Suppressor macrophage treated with lipopolysaccharide for 4 hours (primary cell): ENCODE data around the gene CUBN.
"Not testable (repeated sequence)": the region's sequence is repeated elsewhere in the genome, so short reads cannot be mapped to it uniquely, and the experiment has no call there.

Source experiments
- DNase-seq: peaks from one replicate; pipeline ENCODE4 v3.0.0-alpha.2; 2020

Gene CUBN

DNA sequence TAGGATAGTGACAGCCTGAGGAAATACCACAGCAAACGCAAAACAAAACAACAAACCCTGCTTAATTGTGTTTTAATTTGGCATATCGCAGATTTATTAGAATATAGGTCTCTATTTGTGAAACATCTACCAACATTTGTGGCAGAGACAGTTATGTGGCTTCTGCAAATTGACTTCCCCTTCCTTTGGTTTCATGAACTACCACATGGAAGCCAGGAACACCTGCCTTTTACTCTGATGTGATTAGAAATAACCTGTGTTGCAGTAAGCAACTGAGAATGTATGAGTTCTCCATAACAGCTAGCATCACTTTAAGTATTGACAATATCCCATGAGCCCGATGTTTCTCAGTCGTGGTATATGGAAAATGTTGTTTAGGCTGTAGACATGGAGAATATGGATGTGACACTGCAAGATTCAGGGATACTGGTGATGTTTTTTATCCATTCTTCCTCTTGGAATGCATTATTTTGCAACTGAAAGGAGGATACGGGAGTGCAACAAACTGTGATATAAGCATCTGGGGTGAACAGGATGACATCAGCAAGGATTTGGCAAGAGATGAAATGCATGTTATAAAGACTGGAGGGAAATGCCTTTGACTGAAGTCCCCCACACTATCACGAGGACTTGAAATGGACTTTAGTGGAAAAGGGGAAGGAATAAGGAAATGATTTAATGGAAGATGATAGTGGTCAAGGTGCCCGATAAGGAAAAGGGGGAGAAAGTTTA lies 95.9 kb downstream of the CUBN start:
- peak; percentile 68 for DNase-seq

DNA sequence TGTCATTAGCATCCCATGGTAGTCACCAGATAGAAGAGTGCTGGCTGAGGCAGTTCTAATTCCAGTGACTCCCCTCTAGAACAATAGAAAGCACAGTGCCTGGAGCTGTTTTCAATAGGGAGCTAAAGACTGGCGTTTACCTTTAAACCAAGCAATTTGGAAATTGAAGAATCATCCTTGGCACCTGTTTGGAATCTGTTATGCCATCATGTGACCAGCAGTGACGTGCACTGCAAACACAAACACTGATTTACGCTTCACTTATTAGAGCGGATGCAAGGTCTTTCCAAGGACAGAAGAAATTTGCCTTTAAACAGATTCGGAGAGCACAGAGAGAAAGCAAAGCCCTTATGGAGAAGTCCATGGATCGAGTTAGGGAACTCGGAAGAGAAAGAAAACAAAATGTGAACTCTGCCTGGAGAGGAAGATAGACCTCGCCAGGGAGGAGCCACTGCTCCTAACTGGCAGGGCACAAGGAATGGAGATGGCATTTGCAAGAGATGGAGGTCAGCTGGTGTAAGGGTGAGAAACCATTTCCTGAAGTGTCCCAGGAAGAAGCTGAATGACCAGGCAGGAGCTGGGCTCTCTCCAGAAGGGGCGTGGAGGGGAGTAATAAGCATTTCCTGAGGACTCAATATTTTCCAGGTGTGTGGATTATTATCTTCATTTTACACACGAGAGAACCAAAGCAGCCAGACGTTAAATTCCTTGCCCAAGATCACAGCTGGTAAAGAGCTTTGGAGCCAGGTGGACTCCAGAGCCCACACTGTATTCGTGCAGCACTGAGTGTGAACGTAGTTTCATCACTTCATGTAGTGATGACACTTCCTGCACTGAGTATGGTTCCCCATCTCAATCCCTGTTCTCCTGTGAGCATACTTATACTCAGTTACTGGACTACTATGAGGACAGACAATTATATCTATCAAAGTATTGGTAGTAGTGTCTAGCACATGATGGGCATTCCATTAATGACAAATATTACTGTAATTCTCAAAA lies 97.7 kb downstream of the CUBN start:
- DNase-seq = peak; percentile 50

DNA sequence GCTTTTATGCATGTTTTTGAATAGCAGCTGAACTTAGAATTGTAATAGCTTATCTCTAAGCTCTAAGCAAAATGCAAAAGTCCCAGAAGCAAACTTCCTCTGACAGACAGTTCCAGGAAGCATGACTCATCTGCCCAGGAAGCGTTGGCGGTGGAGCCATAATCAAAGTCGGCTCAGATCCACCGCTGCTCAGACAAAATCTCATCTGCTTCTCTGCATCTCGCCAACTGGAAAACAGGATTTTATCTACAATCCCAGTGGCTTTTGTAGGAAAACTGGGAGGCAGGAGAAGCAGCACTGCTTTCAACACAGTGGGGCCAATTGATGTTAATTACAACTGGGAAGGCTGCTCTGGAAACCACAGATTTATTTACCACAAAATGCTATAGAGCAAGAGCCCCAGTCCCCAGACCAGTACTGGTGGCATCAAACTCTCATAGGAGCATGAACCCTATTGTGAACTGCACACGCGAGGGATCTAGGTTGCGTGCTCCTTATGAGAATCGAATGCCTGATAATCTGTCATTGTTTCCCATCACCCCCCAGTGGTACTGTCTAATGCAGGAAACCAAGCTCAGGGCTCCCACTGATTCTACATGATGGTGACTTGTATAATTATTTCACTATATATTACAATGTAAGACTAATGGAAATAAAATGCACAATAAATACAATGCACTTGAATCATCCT lies 99.9 kb downstream of the CUBN start:
- peak; percentile 88 for DNase-seq

DNA sequence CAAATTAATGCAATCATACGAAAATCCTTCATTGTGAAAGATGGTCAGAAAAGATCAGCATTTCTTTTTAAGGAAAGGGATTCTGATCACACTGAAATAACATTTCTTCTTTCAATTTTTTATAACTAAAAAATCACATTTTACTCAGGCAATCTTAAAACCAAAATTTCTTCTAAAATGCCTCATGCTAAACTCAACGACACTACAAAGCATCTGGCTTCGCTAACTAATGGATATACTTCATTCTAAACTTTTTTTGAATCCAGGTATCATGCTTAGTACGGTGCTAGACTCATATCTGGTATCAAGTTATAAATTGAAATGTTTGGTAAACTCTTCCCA lies 100.4 kb downstream of the CUBN start:
- no peak for DNase-seq

DNA sequence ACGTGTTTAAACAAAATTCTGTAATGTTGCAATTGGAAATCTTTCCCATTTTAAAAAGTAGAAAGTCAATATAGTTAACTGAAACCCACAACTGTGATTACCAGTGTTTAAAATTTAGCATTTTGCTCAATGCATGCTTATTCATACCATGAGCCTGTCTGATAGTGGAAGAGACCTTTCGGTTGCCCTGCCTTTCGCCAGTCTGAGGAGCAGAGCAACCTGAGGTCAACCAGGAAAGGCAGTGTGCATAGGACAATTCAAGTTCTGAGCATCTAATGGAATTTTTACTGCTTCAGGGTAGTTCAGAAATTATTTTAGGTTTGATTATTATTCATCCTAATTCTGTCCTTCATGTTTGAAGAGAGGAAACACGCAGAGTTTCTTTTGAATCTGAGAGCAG lies 100.8 kb downstream of the CUBN start:
- DNase-seq = peak; percentile 47

DNA sequence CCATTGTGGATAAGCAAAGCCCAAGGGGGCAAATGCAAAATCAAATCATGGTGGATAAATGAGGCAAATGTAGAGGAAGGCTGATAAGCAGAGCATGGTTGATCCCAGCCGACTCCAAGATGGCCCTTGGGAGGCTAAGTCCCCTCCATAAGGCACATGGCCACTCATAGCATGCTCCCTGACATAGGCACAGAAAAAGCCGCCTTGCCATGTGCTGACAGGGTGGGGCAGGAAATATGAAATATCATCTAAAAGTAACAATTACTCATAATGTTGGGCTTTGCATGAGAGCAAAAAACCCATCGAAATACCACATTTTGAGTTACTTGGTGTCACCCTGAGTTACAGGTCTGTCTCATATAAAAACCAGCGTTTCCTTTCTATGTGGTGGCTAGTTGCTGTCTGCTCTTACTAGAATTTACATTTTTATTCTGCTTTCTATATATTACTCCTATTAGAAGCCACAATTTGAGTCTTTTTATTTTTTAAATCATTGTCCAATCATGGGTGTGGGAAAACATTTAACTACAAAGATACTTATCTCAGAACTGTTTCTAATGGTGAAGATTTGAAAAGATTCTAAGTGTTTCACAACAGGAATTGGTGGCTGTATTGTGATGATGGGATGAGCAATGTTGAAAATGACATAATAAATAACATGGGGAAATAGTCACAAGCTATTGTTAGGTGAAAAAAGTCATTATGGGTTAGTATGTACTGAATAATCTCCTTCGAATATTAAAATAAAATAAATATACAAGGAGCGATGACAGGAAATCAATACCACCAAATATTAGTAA lies 102.7 kb downstream of the CUBN start:
- peak; percentile 88 for DNase-seq

DNA sequence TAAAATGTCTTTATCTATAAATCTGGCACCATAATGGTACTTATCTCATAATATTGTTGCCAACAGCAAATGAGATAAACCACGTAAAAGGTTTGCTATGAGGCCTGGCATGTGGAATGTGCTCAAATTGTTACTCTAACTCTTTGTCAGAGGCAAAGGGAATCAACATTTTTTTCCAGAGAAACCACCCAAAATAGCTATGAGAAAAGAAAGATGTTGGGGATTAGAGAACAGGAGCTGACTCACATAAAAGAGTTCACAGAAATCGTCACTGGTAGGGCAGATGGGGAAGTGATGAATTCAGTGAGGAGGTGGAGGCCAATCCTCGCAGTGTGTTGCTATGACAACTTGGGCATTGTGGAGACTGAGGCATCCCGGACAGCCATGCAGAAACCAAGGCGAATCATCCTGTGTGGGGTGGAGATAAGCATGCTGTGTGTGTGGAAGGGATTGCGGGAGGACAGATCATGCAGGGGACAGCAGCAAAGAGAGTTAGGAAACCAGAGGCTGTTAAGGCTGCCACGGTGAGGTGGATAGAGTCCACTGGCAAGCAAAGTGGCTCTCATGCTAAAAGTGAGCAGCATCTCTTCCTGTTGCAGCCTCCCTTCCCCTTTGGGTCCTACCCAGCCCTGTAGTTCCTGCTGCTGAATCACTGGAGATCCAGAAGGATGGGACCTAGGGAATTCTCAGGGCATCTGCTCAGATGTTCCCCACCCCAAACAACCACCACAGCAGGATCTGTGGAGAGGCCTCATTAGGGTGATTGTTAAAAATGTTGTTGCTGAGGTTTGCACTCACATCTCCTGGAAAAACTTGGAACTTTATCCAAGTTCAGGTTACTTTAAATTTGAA lies 103.9 kb downstream of the CUBN start:
- DNase-seq = peak; percentile 96

DNA sequence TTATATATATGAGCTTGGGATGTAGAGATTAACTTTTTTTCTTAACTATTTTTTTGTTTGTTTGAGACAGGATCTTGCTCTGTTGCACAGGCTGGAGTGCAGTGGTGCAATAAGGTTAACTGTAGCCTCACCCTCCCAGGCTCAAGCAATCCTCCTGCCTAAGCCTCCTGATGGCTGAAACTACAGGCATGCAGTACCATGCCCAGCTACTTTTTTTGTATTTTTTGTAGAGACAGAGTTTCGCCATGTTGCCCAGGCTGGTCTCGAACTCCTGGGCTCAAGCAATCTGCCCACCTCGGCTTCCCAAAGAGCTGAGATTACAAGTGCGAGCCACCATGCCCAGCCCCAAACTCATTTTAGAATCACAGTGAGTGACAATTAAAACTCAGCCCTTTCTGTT lies 105.2 kb downstream of the CUBN start:
- no peak for DNase-seq

DNA sequence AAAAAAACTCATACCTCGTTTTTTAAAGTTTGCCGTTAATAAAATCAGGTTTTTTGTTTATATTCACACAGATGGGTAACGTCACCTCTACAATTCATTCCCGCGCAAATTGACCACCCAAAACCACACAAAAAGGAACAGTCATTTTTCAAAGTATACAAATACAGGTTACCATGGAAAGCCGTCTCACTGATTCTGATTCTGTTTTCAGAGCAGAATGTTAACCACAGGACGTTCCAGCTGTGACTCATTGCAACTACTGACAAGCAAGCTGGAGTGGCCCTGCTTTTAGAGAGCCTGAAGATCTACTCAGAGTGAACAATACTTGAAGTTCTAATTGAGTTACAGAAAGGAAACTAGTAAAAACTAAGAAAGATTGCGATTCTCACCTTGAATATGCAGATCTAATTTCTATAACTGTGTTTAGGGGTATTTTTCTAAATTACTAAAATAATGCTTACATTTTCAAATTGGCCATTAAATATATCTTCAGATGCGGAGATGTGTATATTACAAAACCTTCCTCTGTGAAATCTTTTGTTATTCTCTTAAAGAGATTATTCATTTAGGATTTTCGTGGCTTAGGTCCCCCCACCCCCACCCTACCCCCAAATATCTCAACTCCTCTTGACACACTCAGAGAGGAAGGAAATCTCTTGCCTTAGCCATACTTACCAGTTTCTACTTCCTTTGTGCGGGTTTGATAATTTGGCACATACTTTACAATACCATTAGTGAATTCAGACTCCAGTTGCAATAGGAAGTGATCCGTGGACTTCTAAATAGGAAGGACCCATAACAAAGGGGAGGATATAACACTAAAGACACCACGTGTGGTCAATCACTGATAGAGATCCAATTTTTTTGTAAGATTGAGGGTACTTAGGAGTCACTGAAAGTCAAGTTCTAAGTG lies 106.0 kb downstream of the CUBN start:
- DNase-seq = peak; percentile 92

DNA sequence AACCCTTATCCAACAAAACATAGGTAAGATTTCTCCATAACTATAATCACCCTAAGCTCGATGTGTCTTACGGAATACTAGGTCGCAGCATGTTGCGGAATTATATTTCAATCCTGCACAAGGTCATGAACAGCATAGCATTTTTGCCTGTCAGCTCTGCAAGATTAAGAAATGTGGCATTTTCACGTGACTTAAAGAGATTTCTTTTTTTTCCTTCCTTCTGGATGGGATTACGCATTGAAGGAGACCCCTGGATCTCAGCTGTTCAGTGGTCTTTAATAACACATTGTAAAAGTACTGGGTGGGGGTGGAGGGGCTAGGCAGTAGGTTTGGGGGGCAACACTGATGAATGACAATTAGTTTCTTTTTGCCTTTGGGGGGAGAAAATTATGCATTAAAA lies 106.7 kb downstream of the CUBN start:
- DNase-seq = peak; percentile 57

DNA sequence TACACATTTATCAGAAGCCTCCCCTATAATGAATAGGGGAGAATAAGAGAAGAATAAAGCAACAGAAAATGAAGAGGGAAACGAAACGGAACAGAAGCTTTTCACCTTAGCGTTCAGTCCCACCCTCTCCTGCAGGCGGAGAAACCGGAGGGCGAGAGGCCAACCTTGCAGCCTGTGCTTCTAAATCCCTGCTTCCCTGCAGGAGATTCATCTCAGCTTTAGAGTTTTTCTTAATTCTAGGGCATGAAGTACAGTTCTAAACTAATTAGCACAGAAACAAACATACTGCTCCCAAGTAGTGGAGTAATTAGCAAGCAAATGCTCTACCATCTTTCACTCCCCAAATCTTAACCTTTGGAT lies 107.2 kb downstream of the CUBN start:
- DNase-seq = no peak

DNA sequence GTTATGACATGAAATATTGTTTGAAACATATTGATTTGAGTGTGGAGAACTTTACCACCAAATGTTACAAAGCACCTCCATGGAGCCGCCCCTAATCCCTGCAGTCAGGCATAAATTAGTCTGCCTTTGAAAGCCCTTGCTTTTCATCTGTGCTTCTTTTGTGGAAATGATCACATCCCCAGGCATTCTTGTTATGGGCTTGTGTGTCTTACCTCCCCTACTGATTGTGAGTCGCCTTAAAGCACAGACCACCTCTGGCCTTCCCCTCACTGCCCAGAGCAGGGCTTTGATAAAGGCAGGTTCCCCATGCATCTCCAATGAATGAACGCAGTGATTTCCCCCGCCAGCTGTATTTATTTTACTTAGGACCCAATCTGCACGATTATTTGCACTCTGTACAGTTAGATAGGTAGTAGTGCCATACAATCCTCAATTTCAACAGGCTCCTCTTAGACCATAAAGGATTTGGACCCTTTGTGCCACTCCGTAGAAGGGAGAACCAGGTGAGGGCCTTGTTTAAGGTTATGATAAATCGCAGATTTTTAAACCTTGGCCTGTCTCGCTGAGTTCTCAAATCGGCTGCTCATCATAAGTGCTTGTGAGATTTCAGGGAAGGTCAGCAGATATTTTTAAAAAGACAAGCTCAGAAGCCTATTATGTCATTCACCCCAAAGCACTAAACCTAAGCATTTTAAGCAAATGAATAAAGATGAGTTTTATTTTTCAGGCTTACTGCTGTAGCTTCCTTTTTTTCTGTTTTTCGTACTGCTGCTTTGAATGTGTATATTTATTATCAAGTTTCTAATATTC lies 107.8 kb downstream of the CUBN start:
- no peak for DNase-seq

DNA sequence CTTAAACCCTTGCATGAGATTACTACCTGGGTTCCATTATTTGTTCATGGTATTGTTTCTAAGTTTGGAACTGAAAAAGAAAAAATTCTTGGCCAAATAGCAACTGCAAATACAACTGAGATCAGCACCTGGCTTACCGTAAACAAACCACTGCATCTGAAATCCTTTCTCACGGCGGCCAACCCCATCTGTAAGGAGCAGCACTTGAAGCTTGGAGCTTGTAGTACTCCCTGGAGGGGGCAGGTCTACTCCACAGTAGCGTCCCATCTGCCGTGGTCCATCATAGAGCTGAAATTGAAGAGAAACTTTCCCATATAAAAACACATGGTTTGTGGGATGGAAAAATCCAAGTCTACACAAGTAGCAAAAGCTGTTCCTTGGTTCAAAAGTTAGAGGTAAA lies 109.9 kb downstream of the CUBN start:
- no peak for DNase-seq

DNA sequence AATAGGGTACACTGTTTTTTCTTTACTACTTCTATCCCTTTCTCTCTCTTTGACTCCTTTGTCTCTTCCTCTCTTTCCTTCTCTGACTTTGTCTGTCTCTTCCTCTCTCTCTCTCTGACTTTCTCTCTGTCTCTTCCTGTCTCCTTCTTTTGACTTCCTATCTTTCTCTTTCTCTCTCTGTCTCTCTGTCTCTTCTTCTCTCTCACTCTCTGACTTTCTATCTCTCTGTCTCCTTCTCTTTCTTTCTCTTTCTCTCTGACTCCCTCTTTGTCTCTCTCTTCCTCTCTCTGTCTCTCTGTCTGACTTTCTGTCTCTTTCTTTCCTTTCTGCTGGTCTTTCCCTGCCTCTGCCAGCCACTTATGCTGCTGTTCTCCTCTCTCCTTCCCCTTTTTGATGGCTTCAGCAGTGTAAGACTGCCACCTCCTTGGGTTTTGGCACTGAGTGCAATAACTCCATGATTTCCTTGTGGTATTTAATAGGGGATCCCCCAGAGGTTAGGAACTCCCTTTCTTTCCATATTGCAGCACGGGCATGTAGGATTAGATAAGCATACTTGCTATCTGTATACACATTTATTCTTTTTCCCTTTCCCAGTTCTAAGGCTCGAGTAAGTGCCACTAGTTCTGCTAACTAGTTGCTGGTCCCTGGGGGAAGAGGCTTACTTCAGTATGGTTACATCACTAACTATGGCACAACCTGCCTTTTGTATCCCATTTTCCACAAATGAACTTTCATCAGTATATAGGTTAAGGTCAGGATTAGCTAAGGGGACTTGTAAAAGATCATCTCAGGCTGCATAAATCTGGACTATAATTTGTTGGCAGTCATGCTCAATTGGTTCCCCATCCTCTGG lies 116.3 kb downstream of the CUBN start:
- peak; percentile 60 for DNase-seq

DNA sequence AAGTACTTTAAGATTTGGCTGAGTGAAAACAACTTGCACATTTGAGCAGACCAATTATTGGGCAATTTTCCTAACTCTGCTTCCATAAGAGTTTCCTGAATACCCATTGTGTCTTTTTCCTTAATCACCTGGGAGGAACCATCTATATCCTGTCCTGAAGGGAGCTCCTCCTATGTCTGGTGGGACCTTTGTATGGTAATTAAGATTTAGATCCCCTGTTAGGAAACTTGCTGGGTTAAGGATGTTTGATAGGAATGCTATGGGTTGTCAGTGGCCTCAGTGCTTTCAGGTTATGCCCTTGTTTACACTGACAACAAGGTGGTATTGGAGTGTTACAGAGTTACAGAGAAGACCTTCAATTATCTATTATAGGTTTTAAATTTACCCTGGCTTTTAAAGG lies 116.9 kb downstream of the CUBN start:
- not testable (repeated sequence) for DNase-seq

DNA sequence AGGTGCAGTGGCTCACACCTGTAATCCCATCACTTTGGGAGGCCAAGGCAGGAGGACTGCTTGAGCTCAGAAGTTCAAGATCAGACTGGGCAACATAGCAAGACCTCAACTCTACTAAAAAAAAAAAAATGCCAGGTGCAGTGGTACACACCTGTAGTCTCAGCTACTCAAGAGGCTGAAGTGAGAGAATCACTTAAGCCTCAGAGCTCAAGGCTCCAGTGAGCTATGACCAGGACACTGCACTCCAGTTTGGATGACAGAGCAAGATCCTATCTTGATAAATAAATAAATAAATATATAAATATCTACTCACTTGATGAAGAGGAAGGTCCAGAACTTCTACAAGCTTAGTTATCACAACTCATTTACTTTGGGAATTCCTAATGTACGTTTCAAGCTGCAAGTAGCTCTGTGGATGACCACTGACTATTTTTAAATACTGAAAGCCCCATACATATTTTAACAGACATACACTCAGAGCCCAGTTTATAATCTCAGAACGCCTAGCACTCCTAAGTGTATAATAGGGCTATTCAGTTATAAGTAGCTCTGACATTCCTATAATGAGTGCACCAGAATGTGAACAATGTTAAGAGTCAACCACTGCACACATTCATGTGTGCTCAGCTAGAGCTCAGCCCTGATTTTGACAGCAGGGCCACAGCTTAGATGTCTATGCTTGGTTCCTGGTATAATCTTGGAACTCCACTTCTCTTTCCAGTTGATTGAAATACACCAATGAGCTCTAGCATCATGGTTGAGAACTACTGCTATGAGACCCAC lies 119.1 kb downstream of the CUBN start:
- DNase-seq = no peak

DNA sequence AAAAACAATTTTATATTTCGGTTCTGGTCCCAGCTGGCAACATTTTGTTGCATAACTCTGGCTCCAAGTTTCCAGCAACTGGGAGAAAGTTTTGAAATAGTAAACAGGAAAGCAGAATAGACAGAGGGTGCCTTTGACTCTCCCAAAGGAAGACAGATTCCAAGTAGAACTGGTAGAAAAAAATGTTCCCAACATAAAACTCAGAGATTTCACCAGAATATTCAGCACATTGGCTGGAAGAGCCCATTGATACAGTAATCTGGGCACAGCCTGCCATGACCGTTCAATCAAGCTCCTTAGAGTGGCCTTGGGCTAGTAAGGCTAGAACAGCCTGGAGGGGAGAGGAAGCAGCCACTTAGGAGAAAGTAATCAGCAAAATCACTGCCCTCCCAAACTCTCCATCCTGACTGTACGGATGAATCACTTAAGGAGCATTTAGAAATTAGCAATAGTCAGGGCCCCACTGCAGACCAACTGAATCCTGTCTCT lies 120.4 kb downstream of the CUBN start:
- no peak for DNase-seq

DNA sequence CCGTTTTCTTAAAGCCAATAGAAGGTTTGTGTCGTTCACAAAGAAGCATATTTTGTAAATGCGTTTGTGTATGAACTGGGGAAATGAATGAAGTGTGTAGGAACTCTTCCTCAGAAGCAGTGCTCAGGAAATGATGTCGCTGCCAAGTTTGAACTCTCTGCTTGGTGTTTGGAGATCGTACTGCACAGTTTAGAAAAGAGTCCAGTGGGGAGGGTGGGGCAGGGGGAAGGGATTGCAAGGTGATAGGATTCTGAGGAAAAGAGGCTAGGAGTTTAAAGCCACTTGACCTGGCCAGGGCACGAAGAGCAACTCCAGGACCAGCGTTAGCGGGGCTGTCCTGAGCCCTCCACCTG lies 122.2 kb downstream of the CUBN start:
- no peak for DNase-seq
